Ovary (tissue), 3 donors: ENCODE data around the gene PLEKHA3.

Experiments used
- EP300 ChIP-seq: sonication (generic); formaldehyde crosslinking; IDR thresholded peaks from one replicate; pipeline ENCODE4 v1.6.1; 2017; ENCODE audit warnings: antibody characterized with exemption
- POLR2A ChIP-seq: fragments of 450-650 bp; IDR thresholded peaks from one replicate; pipeline ENCODE4 v1.6.1; 2017; ENCODE audit warnings: antibody characterized with exemption, mild to moderate bottlenecking, moderate library complexity
- TF ChIP-seq, protein P1 (sequence below), 3 donors: fragments of 450-650 bp in 2 of 3; fragments of 200-600 bp in 1 of 3; IDR thresholded peaks; one replicate each; pipeline versions ENCODE4 v1.5.1 to v1.8.0; 2016 to 2022; ENCODE audit warnings: antibody characterized with exemption in 3 of 3, mild to moderate bottlenecking in 1 of 3
- donor health status: DM: no; HTN: no; CAD: no.

DNA sequence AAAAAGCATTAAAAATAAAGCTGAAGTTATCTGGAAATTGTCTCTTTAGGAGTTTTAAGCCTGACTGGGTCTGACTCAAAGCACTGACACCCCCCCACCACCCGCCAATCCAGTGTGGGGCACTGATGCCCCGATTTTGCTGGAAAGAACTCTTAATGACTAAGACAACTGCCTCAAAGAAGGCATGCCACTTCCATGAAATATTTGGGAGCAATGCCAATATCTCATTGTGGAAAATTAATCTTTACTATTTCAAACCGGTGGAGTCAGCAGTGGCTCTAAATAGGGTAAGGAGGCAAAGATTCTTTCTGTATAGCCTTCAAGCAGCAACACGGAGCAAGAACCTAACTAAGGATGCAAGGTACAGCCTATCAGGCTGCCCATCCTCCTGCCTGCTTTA, 6.3 kb upstream of the PLEKHA3 start:
- TF ChIP-seq, protein P1, sequence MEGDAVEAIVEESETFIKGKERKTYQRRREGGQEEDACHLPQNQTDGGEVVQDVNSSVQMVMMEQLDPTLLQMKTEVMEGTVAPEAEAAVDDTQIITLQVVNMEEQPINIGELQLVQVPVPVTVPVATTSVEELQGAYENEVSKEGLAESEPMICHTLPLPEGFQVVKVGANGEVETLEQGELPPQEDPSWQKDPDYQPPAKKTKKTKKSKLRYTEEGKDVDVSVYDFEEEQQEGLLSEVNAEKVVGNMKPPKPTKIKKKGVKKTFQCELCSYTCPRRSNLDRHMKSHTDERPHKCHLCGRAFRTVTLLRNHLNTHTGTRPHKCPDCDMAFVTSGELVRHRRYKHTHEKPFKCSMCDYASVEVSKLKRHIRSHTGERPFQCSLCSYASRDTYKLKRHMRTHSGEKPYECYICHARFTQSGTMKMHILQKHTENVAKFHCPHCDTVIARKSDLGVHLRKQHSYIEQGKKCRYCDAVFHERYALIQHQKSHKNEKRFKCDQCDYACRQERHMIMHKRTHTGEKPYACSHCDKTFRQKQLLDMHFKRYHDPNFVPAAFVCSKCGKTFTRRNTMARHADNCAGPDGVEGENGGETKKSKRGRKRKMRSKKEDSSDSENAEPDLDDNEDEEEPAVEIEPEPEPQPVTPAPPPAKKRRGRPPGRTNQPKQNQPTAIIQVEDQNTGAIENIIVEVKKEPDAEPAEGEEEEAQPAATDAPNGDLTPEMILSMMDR (IDR thresholded peaks at IDR 0.05), result no peak
- TF ChIP-seq EP300, result no peak
- no peak for TF ChIP-seq POLR2A
